HG02623 (cell line): Measurements from ENCODE around the gene XRN2.
"Not testable (repeated sequence)": the region's sequence is repeated elsewhere in the genome, so short reads cannot be mapped to it uniquely, and the experiment has no call there.

ENCODE experiments used
- ATAC-seq: cut with Tn5 transposase; IDR thresholded peaks from one replicate; pipeline ENCODE4 v1.9.1; 2021; ENCODE audit warnings: moderate library complexity; ENCODE audit not compliant: unreplicated experiment

Gene XRN2

DNA sequence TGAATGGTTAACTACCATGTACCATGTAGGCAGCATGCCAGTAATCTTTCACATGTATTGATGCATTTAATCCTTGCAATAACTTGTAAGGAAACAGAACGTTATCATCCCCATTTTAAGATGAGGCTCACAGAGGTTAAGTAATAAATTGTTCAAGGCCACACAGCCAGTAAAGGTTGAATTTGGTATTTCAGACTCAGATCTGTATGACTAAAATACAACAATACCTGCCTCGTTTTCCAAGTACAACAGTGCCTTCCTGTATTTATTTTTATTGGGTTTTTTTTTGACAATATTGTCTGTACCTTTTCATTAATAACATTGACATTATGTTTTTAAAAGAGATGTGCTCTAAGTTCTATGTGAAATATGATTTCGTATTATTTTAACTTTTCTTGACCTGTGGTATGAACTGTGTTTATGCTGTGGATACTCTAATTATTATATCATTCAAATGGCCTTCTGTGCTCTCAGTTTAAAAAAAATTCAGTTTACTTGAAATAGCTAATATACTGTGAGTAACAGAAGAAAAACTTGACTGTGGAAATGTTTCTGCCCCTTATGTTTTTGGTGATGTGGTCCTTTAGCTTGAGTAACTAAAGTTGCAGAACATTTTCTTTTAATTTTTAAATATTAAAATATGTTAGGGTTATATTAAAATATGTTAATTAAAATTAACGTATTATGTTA lies 39.7 kb downstream of the XRN2 start:
- ATAC-seq, result no peak

- no peak for ATAC-seq
These were observed 41.2 kb downstream of the XRN2 start for GRCh38 chr20:21344206-21344900.

GRCh38 chr20:21344961-21345360 lies 41.8 kb downstream of the XRN2 start:
- no peak for ATAC-seq

DNA sequence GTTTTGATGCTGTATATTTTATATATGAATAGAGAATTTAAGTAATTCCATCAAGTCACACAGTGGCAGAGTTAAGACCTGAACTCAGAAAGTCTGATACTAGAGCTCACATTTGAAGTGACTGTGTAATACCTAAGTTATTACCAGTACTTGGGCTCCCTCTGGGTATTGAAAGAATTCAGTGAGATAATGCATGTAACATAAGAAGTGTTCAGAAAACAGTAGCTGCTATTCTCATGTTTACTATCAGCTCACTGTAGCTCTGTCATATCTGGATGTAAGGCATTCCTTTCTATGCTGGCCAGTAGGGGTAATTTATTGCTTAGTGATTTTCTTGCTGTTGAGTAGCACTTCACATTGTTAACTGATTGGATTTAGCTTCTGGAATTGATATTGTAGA lies 49.6 kb downstream of the XRN2 start:
- no peak for ATAC-seq

DNA sequence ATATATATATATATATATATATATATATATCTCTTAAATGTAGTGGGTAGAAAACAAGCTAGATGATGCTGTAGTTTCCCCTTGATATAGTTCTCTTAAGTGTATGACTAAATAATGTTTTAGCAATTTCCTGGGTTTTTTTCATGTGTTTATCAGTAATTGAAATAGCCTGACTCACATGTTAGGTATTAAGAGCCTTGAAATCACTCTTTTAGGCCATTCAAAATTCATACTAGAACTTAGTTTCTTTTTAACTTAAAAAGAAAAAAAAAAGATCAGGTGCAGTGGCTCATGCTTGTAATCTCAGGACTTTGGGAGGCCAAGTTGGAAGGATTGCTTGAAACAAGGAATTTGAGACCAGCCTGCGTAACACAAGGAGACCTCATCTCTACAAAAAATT lies 50.1 kb downstream of the XRN2 start:
- ATAC-seq, result no peak

- no peak for ATAC-seq
These were observed 52.9 kb downstream of the XRN2 start for GRCh38 chr20:21355981-21356380.

GRCh38 chr20:21356386-21356785 lies 53.3 kb downstream of the XRN2 start:
- ATAC-seq, result no peak

- ATAC-seq, result no peak
These were observed 54.7 kb downstream of the XRN2 start for GRCh38 chr20:21357844-21358243.

GRCh38 chr20:21358737-21359136 lies 55.6 kb downstream of the XRN2 start:
- no peak for ATAC-seq

- no peak for ATAC-seq
These were observed 57.6 kb downstream of the XRN2 start for GRCh38 chr20:21360705-21361104.

GRCh38 chr20:21361266-21361665 lies 58.1 kb downstream of the XRN2 start:
- ATAC-seq, result no peak

DNA sequence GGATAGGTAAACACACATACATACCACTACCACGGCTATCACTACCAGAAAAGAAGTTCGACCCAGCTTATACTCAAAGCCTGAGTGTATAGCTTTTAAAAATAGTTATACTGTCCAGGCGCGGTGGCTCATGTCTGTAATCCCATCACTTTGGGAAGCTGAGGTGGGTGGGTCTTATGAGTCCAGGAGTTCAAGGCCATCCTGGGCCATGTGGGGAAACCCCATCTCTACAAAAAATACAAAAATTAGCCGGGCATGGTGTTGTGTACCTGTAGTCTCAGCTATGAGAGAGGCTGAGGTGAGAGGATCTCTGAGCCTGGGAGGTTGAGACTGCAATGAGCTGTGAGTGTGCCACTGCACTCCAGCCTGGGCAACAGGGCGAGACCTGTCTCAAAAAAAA lies 61.3 kb downstream of the XRN2 start:
- no peak for ATAC-seq

DNA sequence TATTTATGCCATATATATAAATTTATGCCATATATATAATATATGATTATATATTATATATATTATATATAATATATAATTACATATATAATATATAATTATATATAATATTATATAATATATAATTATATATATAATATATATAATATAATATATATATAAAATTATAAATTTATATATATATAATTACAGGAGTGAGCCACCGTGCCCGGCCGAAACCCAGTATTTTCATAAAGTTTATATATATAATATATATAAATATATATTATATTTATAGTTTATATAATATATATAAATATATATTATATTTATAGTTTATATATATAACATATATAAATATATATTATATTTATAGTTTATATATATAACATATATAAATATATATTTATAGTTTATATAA lies 62.6 kb downstream of the XRN2 start:
- no peak for ATAC-seq

DNA sequence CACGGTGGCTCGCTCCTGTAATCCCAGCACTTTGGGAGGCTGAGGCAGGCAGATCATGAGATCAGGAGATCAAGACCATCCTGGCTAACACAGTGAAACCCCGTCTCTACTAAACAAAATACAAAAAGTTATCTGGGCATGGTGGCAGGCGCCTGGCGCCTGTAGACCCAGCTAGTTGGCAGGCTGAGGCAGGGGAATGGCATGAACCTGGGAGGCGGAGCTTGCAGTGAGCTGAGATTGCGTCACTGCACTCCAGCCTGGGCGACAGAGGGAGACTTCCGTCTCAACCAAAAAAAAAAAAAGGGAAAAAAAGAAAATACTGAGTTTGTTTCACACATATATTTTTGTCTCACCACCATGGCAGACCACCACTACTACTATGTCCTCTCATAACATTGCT lies 63.1 kb downstream of the XRN2 start:
- not testable (repeated sequence) for ATAC-seq

DNA sequence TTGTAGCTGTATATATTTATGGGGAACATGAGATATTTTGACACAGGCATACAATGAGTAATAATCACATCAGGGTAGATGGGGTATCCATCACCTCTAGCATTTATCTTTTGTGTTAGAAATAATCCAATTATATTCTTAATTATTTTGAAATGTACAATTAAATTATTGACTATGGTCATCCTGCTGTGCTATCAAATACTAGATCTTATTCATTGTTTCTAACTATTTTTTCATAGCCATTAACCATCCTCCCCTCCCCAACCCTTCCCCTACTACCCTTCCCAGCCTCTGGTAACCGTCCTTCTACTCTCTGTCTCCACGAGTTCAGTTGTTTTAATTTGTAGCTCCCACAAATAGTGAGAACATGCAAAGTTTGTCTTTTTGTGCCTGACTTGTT lies 65.7 kb downstream of the XRN2 start:
- ATAC-seq, result no peak

GRCh38 chr20:21371193-21371592 lies 68.1 kb downstream of the XRN2 start:
- ATAC-seq, result no peak

DNA sequence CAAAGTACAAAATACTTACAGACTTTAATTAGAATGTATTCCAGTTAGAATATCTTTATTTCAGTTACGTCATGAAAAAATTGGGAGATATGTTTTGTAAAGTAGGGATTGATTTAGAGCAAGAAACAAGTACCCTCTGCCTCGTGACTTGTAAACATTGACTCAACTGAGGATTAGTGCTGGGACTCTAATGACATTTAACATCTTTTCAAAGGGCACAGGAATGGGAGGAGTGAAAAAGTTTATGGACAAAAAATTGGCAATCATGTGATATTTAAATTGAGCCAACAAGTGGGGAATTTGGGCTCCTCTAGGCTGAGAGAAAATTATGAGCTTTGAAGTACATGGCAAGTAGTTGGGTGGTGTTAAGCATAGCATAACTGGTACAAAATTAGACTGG lies 68.9 kb downstream of the XRN2 start:
- ATAC-seq, result no peak

DNA sequence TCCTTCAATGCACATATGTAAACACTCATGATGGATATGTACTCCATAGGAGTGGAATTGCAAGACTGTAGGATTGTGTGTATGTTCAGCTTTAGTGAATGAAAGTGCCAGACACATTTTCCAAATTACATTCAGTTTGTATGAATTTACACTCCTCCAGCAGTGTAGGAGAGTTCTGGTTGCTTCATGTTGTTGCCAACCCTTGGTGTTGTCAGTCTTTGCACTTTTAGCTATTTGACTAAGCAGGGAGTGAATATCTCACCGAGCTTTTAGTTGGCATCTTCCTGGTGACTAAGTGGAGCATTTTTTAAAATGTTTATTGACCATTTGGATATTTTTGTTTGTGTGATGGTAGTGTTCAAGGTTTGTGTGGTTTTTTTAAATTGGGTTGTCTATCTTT lies 70.3 kb downstream of the XRN2 start:
- ATAC-seq, result no peak

GRCh38 chr20:21376626-21377025 lies 73.5 kb downstream of the XRN2 start:
- ATAC-seq, result no peak

DNA sequence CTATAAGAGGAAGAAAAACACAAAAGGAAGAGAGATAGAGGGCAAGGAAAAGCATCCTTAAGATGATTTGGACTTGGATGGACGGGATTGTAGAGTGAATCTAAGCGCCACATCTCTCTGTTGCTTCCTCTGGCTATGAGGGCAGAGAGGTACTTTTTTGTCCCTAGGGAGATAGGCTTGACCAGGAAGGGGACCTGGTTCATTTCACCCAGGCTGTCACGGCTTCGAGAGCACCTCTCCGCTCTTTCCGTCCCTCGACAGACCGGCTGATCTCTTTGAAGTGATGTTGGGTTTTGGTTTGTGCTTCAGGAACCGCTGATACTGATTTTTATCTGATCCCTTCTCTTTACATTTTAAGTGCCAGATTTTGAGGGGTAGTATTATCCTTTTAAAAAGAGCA lies 74.6 kb downstream of the XRN2 start:
- no peak for ATAC-seq

DNA sequence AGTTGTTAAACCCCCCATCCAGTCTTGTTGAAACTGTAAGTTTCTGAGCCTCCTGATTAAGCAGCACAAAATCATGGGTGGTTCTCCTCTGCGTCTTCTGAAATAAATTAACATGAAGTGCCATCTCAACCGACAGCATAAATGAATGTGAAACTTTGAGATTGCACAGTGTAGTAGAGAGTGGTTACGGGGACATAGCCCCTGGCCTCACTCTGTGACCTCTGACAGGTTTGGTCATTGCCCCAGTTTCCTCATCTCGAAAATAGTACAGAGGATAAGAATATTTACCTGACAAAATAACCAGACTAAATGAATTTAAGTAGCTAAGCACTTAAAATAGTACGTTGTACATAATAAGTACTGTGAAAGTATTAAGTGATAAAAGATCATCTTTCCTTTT lies 75.1 kb downstream of the XRN2 start:
- no peak for ATAC-seq

- no peak for ATAC-seq
These were observed 77.6 kb downstream of the XRN2 start for GRCh38 chr20:21380711-21381110.

DNA sequence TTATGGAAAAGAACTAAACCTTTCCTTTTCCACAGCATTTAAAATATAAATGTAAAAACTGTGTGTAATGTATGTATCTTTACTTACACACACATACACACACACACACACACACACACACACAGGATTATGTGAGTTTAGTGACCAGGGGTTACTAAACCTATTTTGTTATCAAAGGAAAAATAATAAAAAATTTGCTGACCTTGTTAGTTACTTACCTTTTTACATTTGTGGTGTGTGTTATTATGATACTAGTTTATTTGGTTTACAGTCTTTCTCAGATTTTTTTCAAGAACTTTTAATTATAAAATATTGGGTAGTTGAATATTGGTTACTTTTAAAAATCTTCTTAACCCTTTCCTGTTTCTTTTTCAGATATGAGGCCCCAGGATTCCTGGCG lies 78.5 kb downstream of the XRN2 start:
- ATAC-seq, result no peak
